AG09309 (cell line): ENCODE results near the gene TBCC.
"Not testable (repeated sequence)": the region's sequence is repeated elsewhere in the genome, so short reads cannot be mapped to it uniquely, and the experiment has no call there.

Experiments
- DNase-seq: peaks from one replicate; pipeline ENCODE4 v3.0.0-alpha.2; 2010; ENCODE audit warnings: low read depth
- H3K4me3 ChIP-seq: 2 replicates; pipeline ENCODE4 v1.5.1; 2011; ENCODE audit warnings: mild to moderate bottlenecking, low read depth, low read length, moderate library complexity; ENCODE audit not compliant: control insufficient read depth
- CTCF ChIP-seq: IDR thresholded peaks from 2 replicates; pipeline ENCODE4 v1.5.1; 2011; ENCODE audit warnings: mild to moderate bottlenecking, low read depth, low read length, inconsistent platforms; ENCODE audit not compliant: insufficient read depth, control insufficient read depth; ENCODE audit errors: missing control alignments

Gene TBCC

GRCh38 chr6:42708096-42708495 is 37.8 kb downstream of the TBCC start:
- DNase-seq = no peak
- H3K4me3 ChIP-seq = no peak overlapping the region
- no peak for TF ChIP-seq CTCF

- no peak for TF ChIP-seq CTCF
- H3K4me3 ChIP-seq = no peak overlapping the region
- DNase-seq = no peak
These were observed 38.3 kb downstream of the TBCC start for GRCh38 chr6:42707595-42707994.

- no peak for DNase-seq
- TF ChIP-seq CTCF = no peak
- no peak overlapping the region for H3K4me3 ChIP-seq
These were observed 40.9 kb downstream of the TBCC start for GRCh38 chr6:42704937-42705374.

GRCh38 chr6:42704251-42704936 is 41.5 kb downstream of the TBCC start:
- no peak for TF ChIP-seq CTCF
- peak overlapping the region; percentile 64 for H3K4me3 ChIP-seq
- no peak for DNase-seq

GRCh38 chr6:42702786-42703185 is 43.1 kb downstream of the TBCC start:
- DNase-seq, H3K4me3 ChIP-seq: not testable (repeated sequence)

- no peak for TF ChIP-seq CTCF
- no peak for DNase-seq
- no peak overlapping the region for H3K4me3 ChIP-seq
These were observed 43.7 kb downstream of the TBCC start for GRCh38 chr6:42702200-42702599.

- TF ChIP-seq CTCF = no peak
- DNase-seq = no peak
- no peak overlapping the region for H3K4me3 ChIP-seq
These were observed 47.7 kb downstream of the TBCC start for GRCh38 chr6:42698217-42698616.
